ENCODE results near the gene GGA3. TPM values are rescaled to one million over a fixed set of nuclear protein-coding genes. Genes with fewer than 3 reads are reported as not detected.
A peak's percentile ranks its signal among the peaks of the same experiment; 100 is the strongest.
"Not testable (repeated sequence)": the region's sequence is repeated elsewhere in the genome, so short reads cannot be mapped to it uniquely, and the experiment has no call there.

Gene GGA3
- total and polyA plus RNA-seq, 4 donors: 4.6 to 17.3 (median 9.2) TPM

- WGBS: 2% methylated on average over 31 of the region's 31 CpGs
- H3K4me1 ChIP-seq (ENCODE audit: control insufficient read depth in 4 of 4, insufficient read depth in 4 of 4, low read length in 3 of 4): peaks cover 0 to 37% (median 24%) of the 10 kb centered on the region in 4 donors
- TF ChIP-seq ZBTB33 (IDR thresholded peaks at IDR 0.05) (no peak), REST (IDR thresholded peaks at IDR 0.05) (no peak), RXRA (IDR thresholded peaks at IDR 0.05) (no peak), EGR1 (IDR thresholded peaks at IDR 0.05; ENCODE audit: low read depth in 2 of 2) (no peak), FOXA2 (IDR thresholded peaks at IDR 0.05) (no peak), CTCF (IDR thresholded peaks at IDR 0.05; ENCODE audit: low read depth, low read length, missing input control) (peak; percentile 8)
These were observed 618 bp downstream of the GGA3 start for GRCh38 chr17:75260641-75261335.

GRCh38 chr17:75257228-75257627, 4.2 kb downstream of the GGA3 start:
- 40% methylated on average over 2 of the region's 2 CpGs for WGBS
- H3K9me3 ChIP-seq (ENCODE audit: control insufficient read depth in 4 of 4, low read length in 3 of 4); H3K36me3 ChIP-seq (ENCODE audit: control insufficient read depth in 4 of 4, insufficient read depth in 3 of 4, low read depth in 1 of 4, low read length in 3 of 4); H3K27me3 ChIP-seq (ENCODE audit: control insufficient read depth in 4 of 4, insufficient read depth in 4 of 4, low read length in 3 of 4); H3K27ac ChIP-seq (ENCODE audit: low read depth in 1 of 2, low read length in 2 of 2); DNase-seq (ENCODE audit: low spot score); H3K4me3 ChIP-seq (ENCODE audit: low read depth in 1 of 3, low read length in 3 of 3); H3K9ac ChIP-seq (ENCODE audit: low read depth in 1 of 2, low read length in 2 of 2): not testable (repeated sequence)
- H3K4me1 ChIP-seq (ENCODE audit: control insufficient read depth in 4 of 4, insufficient read depth in 4 of 4, low read length in 3 of 4): peaks cover 0 to 24% (median 16%) of the 10 kb centered on the region in 4 donors

More at GRCh38 chr17:75260641-75261335, 618 bp downstream of the GGA3 start:
- no peak for DNase-seq (ENCODE audit: low spot score)
- peaks cover 4 to 9% (median 7%) of the 10 kb centered on the region in 4 donors for H3K36me3 ChIP-seq (ENCODE audit: control insufficient read depth in 4 of 4, insufficient read depth in 3 of 4, low read depth in 1 of 4, low read length in 3 of 4)
- H3K27ac ChIP-seq (ENCODE audit: low read depth in 1 of 2, low read length in 2 of 2): peak overlapping the region; percentile 92 to 95
- H3K4me3 ChIP-seq (ENCODE audit: low read depth in 1 of 3, low read length in 3 of 3): peak overlapping the region; percentile 79 to 100 (median 96)
- peak overlapping the region; percentile 93 to 98 for H3K9ac ChIP-seq (ENCODE audit: low read depth in 1 of 2, low read length in 2 of 2)
- H3K27me3 ChIP-seq (ENCODE audit: control insufficient read depth in 4 of 4, insufficient read depth in 4 of 4, low read length in 3 of 4): no peaks in the 10 kb centered on the region
- H3K9me3 ChIP-seq (ENCODE audit: control insufficient read depth in 4 of 4, low read length in 3 of 4): no peaks in the 10 kb centered on the region

- H3K9me3 ChIP-seq (ENCODE audit: control insufficient read depth in 4 of 4, low read length in 3 of 4); H3K4me3 ChIP-seq (ENCODE audit: low read depth in 1 of 3, low read length in 3 of 3); H3K36me3 ChIP-seq (ENCODE audit: control insufficient read depth in 4 of 4, insufficient read depth in 3 of 4, low read depth in 1 of 4, low read length in 3 of 4); H3K27ac ChIP-seq (ENCODE audit: low read depth in 1 of 2, low read length in 2 of 2); H3K27me3 ChIP-seq (ENCODE audit: control insufficient read depth in 4 of 4, insufficient read depth in 4 of 4, low read length in 3 of 4); H3K9ac ChIP-seq (ENCODE audit: low read depth in 1 of 2, low read length in 2 of 2); DNase-seq (ENCODE audit: low spot score): not testable (repeated sequence)
- WGBS: 80% methylated on average over 11 of the region's 11 CpGs
- peaks cover 0 to 20% (median 14%) of the 10 kb centered on the region in 4 donors for H3K4me1 ChIP-seq (ENCODE audit: control insufficient read depth in 4 of 4, insufficient read depth in 4 of 4, low read length in 3 of 4)
These were observed 5.3 kb downstream of the GGA3 start for GRCh38 chr17:75255954-75256698.

Data from liver (tissue), 9 donors.